LNCaP clone FGC (cell line): ENCODE data around the gene CST3.
A peak's percentile ranks its signal among the peaks of the same experiment; 100 is the strongest.

Experiments used
- DNase-seq: peaks from one replicate; pipeline ENCODE4 v3.0.0-alpha.2; 2011; ENCODE audit warnings: low read depth
- H3K4me3 ChIP-seq: 2 replicates; pipeline ENCODE4 v1.5.1; 2011; ENCODE audit warnings: mild to moderate bottlenecking, low read depth, low read length, control low read depth
- TF ChIP-seq, protein P1 (sequence below): IDR thresholded peaks from 2 replicates; pipeline ENCODE4 v1.5.1; 2012; ENCODE audit warnings: mild to moderate bottlenecking; ENCODE audit not compliant: control insufficient read depth, insufficient read depth; ENCODE audit errors: extremely low read depth

The CST3 gene

DNA sequence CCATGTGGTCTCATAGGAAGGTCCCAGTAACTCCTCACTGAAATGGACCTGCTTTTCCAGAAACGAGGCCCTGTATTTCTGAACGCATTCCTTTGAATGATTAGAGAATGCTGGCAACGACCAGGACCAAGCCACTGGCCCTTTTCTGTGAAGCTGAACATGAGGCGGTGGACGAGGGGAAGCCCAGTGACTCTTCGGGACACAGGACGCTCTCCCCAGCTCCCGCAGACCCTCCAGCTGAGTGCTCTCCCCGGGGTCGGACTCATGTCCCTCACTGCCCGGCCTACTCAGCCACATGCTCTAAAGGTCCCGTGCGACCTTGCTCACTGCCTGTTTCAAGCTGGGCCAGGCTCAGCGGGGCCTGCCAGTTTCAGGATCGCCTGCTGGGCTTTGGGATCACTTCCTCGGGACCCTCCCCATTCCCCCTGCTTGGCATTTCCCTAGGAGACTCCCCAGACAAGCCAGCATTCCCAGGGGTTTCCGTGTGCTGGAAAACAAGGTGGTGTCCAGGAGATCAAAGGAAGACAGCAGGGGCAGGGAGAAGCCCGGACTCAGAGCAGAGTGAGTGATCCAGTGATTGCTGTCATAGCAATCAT is 29.4 kb downstream of the CST3 start:
- TF ChIP-seq, protein P1, sequence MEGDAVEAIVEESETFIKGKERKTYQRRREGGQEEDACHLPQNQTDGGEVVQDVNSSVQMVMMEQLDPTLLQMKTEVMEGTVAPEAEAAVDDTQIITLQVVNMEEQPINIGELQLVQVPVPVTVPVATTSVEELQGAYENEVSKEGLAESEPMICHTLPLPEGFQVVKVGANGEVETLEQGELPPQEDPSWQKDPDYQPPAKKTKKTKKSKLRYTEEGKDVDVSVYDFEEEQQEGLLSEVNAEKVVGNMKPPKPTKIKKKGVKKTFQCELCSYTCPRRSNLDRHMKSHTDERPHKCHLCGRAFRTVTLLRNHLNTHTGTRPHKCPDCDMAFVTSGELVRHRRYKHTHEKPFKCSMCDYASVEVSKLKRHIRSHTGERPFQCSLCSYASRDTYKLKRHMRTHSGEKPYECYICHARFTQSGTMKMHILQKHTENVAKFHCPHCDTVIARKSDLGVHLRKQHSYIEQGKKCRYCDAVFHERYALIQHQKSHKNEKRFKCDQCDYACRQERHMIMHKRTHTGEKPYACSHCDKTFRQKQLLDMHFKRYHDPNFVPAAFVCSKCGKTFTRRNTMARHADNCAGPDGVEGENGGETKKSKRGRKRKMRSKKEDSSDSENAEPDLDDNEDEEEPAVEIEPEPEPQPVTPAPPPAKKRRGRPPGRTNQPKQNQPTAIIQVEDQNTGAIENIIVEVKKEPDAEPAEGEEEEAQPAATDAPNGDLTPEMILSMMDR: no peak
- DNase-seq: no peak
- H3K4me3 ChIP-seq: no peak overlapping the region

DNA sequence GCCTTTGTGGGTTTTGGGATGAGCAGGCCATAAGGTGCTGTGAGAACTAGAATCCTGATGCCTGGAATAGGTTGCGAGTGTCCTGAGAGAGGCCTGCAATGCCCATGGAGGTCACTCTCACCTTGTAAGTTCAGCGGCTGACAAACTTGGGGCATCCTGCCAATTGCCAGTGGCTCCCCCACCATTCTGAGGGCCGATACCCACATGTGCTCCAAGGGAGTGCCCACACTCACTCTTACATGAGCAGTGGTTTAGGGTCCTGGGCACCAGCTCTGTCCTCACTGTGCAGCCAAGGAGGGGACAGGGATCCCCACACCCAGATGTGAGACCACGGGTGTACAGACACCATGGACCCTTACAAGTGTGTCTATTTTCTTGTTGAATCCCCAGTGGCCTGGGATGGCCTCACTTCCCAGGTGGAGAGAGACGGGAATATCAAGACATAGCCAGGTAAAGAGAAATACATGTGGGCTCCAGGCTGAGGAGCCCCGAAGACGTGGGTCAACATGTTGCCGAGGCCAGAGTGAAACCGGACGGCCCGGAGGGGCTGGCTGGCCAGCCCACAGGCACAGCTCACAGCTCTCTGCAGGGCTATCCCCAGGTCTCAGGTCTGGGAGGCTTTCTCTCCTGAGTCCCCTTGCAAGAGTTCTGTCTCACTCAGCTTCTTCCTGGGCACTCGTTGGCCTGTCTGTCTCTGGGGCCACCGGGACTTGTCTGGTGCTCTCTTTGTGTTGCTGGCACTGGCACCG is 30.1 kb downstream of the CST3 start:
- TF ChIP-seq, protein P1: no peak
- no peak for DNase-seq
- no peak overlapping the region for H3K4me3 ChIP-seq

DNA sequence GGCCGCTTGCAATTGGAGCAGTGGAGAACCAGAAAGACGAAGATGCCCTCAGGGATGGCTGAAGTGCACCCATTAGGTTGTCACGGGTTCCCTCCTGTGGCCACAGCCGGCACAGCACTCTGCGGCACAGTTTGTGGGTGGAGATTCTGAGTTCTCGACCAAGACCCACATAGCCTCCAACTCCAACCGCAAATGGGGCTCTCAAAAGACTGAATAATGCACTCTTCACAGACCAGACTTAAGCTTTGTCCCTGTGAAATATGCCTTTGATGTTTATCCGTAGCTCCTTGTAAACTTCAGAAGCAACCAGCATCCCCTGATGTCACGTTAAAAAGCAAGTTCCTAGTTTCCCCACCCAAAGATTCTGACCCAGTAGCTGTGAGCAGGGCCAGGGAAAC is 31.1 kb downstream of the CST3 start:
- peak; percentile 46 for DNase-seq
- no peak overlapping the region for H3K4me3 ChIP-seq
- TF ChIP-seq, protein P1: peak; percentile 97

DNA sequence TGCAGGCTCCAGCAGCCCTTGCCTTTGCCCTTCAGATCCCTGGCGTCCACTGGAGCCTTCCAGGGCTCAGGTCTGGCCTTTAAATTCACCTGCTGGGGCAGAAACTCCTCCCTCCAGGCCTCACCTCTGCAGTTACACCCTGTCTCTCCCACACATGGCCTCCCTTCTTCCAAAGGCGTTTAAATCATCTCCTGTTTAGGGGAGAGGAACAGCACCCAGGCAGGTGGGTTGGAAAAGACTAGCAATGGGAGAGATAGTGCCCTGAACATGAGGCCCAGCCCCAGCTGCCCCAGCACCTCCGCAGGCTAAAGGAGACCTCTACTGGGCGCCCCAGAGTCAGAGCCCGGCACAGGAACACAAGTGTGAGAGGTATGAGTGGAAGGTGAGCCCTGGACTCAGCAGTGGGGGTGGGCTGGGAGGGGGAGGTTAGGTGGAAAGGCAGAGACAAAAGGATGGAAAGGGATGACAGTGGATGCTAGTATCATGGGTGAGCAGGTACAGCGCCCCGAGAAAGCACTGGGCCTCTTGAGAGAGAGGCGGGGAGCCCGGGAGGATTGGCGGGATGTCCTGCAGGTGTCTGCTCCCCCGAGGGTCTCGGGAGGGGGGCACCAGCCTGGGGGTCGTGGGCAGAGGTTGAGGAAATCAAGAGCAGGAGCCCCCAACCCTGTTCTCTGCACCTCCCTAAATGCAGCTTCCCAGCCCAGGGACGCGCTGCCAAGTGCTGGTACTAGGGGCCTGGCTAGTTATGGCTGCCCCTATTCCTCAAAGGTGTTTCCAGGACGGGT is 31.7 kb downstream of the CST3 start, which contains the start of gene CST9:
TSS of gene CST9 (minus strand) at position 51 of the 785 bp plus-strand sequence. CDS start 53 bp downstream, outside the sequence.
- DNase-seq: no peak
- H3K4me3 ChIP-seq: no peak within 1 kb of the TSS
- TF ChIP-seq, protein P1: no peak

DNA sequence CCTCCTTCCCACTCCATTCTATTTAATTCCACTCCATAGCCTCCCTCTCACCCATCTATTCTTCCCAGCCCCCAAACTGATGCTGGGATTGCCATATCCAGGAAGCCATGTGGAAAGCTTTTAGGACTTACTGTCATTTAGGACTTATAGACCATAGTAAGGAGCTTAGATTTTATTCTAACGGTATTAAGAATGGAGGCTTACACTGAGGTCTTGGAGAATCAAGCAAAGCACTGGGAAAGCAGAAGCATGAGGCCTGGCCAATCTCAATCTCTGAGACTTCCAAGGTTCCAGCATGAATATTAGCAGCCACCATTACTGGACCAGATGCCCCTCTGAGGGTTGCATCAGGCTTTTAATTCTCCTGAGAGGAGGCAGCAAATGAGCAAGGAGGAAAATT is 33.4 kb downstream of the CST3 start:
- TF ChIP-seq, protein P1: no peak
- no peak for DNase-seq
- H3K4me3 ChIP-seq: no peak overlapping the region

DNA sequence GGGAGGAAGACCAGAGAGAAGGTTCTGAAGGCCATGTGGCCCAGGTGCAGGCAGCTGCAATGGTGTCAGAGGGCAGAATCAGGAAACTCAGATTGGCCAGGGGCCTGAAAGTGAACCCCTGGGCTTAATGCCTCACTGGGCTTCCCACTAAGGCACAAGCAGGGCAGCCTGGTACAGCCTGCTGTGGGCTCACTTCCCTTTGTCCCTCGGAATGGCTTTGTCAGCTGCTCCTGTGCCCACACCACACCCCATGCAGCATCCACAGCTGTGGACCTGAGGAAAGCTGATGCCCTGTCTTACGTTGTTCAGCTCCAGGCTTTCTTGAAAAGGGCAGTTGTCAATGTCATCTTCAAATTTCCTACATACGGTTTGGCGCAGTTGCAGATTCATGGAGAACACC is 34.4 kb downstream of the CST3 start:
- no peak for DNase-seq
- H3K4me3 ChIP-seq: no peak overlapping the region
- TF ChIP-seq, protein P1: no peak
